ENCODE data around the gene CRADD. TPM values are rescaled to one million over a fixed set of nuclear protein-coding genes. Genes with fewer than 3 reads are reported as not detected.

The CRADD gene
- polyA plus RNA-seq, 1 of the 3 experiments (the other 2 are of a cell fraction) = 13.6 TPM

GRCh38 chr12:93760275-93760875 is 83.2 kb downstream of the CRADD start:
- no peak overlapping the region for H3K27ac ChIP-seq (ENCODE audit: low read depth in 2 of 2, low read length in 1 of 2)
- H3K4me3 ChIP-seq (ENCODE audit: low read depth in 2 of 2, low read length in 1 of 2) = no peak overlapping the region
- TF ChIP-seq MEF2A (IDR thresholded peaks at IDR 0.05; ENCODE audit: borderline replicate concordance, low read depth) = no peak
- no peak for TF ChIP-seq POLR2AphosphoS5 (IDR thresholded peaks at IDR 0.05; ENCODE audit: low read depth, low read length)
- no peak for TF ChIP-seq REST (IDR thresholded peaks at IDR 0.05; ENCODE audit: low read depth, low read length)
- TF ChIP-seq MXI1 (IDR thresholded peaks at IDR 0.05; ENCODE audit: low read depth, low read length) = no peak
- TF ChIP-seq GABPA (IDR thresholded peaks at IDR 0.05; ENCODE audit: low read depth) = no peak
- no peak for TF ChIP-seq NFIC (IDR thresholded peaks at IDR 0.05; ENCODE audit: borderline replicate concordance)
- no peak for TF ChIP-seq FOSL2 (IDR thresholded peaks at IDR 0.05; ENCODE audit: borderline replicate concordance, low read depth)
- no peak for TF ChIP-seq CTCF (IDR thresholded peaks at IDR 0.05)
- no peak for TF ChIP-seq RXRA (IDR thresholded peaks at IDR 0.05; ENCODE audit: borderline replicate concordance, low read depth)
- TF ChIP-seq MAX (IDR thresholded peaks at IDR 0.05; ENCODE audit: low read depth) = no peak
- no peak for TF ChIP-seq EP300 (IDR thresholded peaks at IDR 0.05; ENCODE audit: borderline replicate concordance in 1 of 2, low read depth in 1 of 2, low read length in 1 of 2)
- TF ChIP-seq ELF1 (IDR thresholded peaks at IDR 0.05) = no peak
- no peak for TF ChIP-seq FOXM1 (IDR thresholded peaks at IDR 0.05; ENCODE audit: low read depth)
- TF ChIP-seq JUND (IDR thresholded peaks at IDR 0.05) = no peak
- TF ChIP-seq USF1 (IDR thresholded peaks at IDR 0.05; ENCODE audit: borderline replicate concordance, low read depth) = no peak
- TF ChIP-seq TCF12 (IDR thresholded peaks at IDR 0.05) = no peak
- TF ChIP-seq USF2 (IDR thresholded peaks at IDR 0.05; ENCODE audit: borderline replicate concordance, low read depth, low read length) = no peak
- TF ChIP-seq TAF1 (IDR thresholded peaks at IDR 0.05; ENCODE audit: borderline replicate concordance, low read depth, low read length) = no peak
- TF ChIP-seq RAD21 (IDR thresholded peaks at IDR 0.05; ENCODE audit: low read length) = no peak
- H2AFZ ChIP-seq (ENCODE audit: low read depth) = no peak overlapping the region
- ChIA-PET CTCF (interaction anchor here (0.9 to 2.9 kb wide), 7 partner anchors 12 to 342 kb away, joined by 3 to 13 read pairs (median 4); no protein-coding TSS in a partner anchor), POLR2A (no interaction called here)
- H3K9me2 ChIP-seq = no peaks in the 10 kb centered on the region
- H3K9ac ChIP-seq = no peak overlapping the region
- no peak for DNase-seq
- 95% methylated on average over 3 of the region's 3 CpGs for WGBS (ENCODE audit: low lambda C conversion rate)
- peaks cover 0 to 5% of the 10 kb centered on the region in 2 experiments; a peak in 2 of 4 replicates for H3K4me1 ChIP-seq (ENCODE audit: control insufficient read depth in 1 of 2, insufficient read depth in 2 of 2, low read depth in 1 of 2, low read length in 1 of 2)
- peaks cover 5% of the 10 kb centered on the region; the same call in 1 of the 2 replicates for H3K79me2 ChIP-seq (ENCODE audit: insufficient read depth)
- H3K9me3 ChIP-seq = no peaks in the 10 kb centered on the region
- H3F3A ChIP-seq (replicated peaks; ENCODE audit: insufficient read depth) = peaks cover 4% of the 10 kb centered on the region
- no peaks in the 10 kb centered on the region for H4K20me1 ChIP-seq (ENCODE audit: insufficient read depth)
- H3K4me2 ChIP-seq = no peak overlapping the region
- no peaks in the 10 kb centered on the region for H3K27me3 ChIP-seq (ENCODE audit: insufficient read depth)
- H3K36me3 ChIP-seq (replicated peaks in 1 of 2; ENCODE audit: control insufficient read depth in 1 of 2, insufficient read depth in 2 of 2, low read length in 1 of 2) = no peaks in the 10 kb centered on the region
